Endodermal cell (in vitro differentiated cells): ENCODE measurements around the gene SOD3. TPM values are rescaled to one million over a fixed set of nuclear protein-coding genes. Genes with fewer than 3 reads are reported as not detected.

Experiments
- DNase-seq: peaks from one replicate; pipeline ENCODE4 v3.0.0-alpha.2; 2017
- H3K27ac ChIP-seq: 2 replicates; pipeline ENCODE4 v1.5.1; 2013; ENCODE audit warnings: mild to moderate bottlenecking, low read depth, low read length, moderate library complexity
- H3K27me3 ChIP-seq: 2 replicates; pipeline ENCODE4 v1.6.1; 2013; ENCODE audit warnings: mild to moderate bottlenecking, low read length, moderate library complexity; ENCODE audit not compliant: insufficient read depth, control insufficient read depth, poor library complexity, severe bottlenecking
- H3K36me3 ChIP-seq: 2 replicates; pipeline ENCODE4 v1.7.0; 2013; ENCODE audit warnings: mild to moderate bottlenecking, low read length, moderate library complexity; ENCODE audit not compliant: control insufficient read depth, insufficient read depth
- H3K4me1 ChIP-seq: one replicate; pipeline ENCODE4 v1.7.0; 2013; ENCODE audit warnings: low read length; ENCODE audit not compliant: control insufficient read depth, insufficient read depth
- H3K4me3 ChIP-seq: 2 replicates; pipeline ENCODE4 v1.5.1; 2013; ENCODE audit warnings: mild to moderate bottlenecking, low read length, moderate library complexity
- H3K9ac ChIP-seq: 2 replicates; pipeline ENCODE4 v1.6.1; 2013; ENCODE audit warnings: mild to moderate bottlenecking, low read length, moderate library complexity; ENCODE audit not compliant: poor library complexity, severe bottlenecking; ENCODE audit errors: extremely low read depth
- H3K9me3 ChIP-seq: 2 replicates; pipeline ENCODE4 v1.6.1; 2013; ENCODE audit warnings: mild to moderate bottlenecking, low read length, moderate library complexity; ENCODE audit not compliant: control insufficient read depth
- H3K27ac Mint-ChIP-seq: 2 replicates; pipeline ENCODE4 v1.8.0; 2020; ENCODE audit warnings: mixed read lengths
- H3K27me3 Mint-ChIP-seq: 2 replicates; pipeline ENCODE4 v1.8.0; 2021; ENCODE audit warnings: mild to moderate bottlenecking, mixed read lengths; ENCODE audit not compliant: insufficient read depth
- H3K36me3 Mint-ChIP-seq: 2 replicates; pipeline ENCODE4 v1.8.0; 2020; ENCODE audit warnings: low read depth, mixed read lengths
- H3K4me1 Mint-ChIP-seq: 2 replicates; pipeline ENCODE4 v1.8.0; 2020; ENCODE audit warnings: mixed read lengths
- H3K4me3 Mint-ChIP-seq: 2 replicates; pipeline ENCODE4 v1.8.0; 2020; ENCODE audit warnings: mild to moderate bottlenecking, moderate library complexity, mixed read lengths
- H3K9me3 Mint-ChIP-seq: 2 replicates; pipeline ENCODE4 v1.8.0; 2020; ENCODE audit warnings: mild to moderate bottlenecking, mixed read lengths
- WGBS, 2 experiments: methylation state at CpG; one replicate each; pipeline versions ENCODE4 v1.1.5 to v1.1.7; 2013; ENCODE audit warnings: missing lambda C conversion rate in 2 of 2, mixed read lengths in 1 of 2; ENCODE audit not compliant: insufficient coverage in 1 of 2, insufficient read length in 1 of 2; 5-methylcytosine and 5-hydroxymethylcytosine counted together
- total RNA-seq, 2 donors: library from RNA; stranded (reverse); fragmentation: NEBNext Ultra II Directional in 1 of 2; extraction: Animal tissue kit (Norgen Biotek cat#: 25700) in 1 of 2; gene quantifications; 2 replicates in 1 of 2; 3 replicates in 1 of 2; pipeline ENCODE4 v1.2.1, GENCODE V29; 2021
- TF ChIP-seq, protein P1 (sequence below): fragments of 200-600 bp; sonication (generic); conservative IDR thresholded peaks from 2 replicates; pipeline ENCODE4 v1.5.0; 2021; ENCODE audit warnings: antibody characterized with exemption, mild to moderate bottlenecking

The SOD3 gene
- total RNA-seq, 2 donors from 2014 or later, result 5.7 to 8.7 TPM

- H3K4me1 Mint-ChIP-seq, result no peaks in the 10 kb centered on the region
- H3K27me3 ChIP-seq, result no peaks in the 10 kb centered on the region
- TF ChIP-seq, protein P1, sequence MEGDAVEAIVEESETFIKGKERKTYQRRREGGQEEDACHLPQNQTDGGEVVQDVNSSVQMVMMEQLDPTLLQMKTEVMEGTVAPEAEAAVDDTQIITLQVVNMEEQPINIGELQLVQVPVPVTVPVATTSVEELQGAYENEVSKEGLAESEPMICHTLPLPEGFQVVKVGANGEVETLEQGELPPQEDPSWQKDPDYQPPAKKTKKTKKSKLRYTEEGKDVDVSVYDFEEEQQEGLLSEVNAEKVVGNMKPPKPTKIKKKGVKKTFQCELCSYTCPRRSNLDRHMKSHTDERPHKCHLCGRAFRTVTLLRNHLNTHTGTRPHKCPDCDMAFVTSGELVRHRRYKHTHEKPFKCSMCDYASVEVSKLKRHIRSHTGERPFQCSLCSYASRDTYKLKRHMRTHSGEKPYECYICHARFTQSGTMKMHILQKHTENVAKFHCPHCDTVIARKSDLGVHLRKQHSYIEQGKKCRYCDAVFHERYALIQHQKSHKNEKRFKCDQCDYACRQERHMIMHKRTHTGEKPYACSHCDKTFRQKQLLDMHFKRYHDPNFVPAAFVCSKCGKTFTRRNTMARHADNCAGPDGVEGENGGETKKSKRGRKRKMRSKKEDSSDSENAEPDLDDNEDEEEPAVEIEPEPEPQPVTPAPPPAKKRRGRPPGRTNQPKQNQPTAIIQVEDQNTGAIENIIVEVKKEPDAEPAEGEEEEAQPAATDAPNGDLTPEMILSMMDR, result no peak
- H3K36me3 ChIP-seq, result no peaks in the 10 kb centered on the region
- H3K36me3 Mint-ChIP-seq, result no peaks in the 10 kb centered on the region
- no peak overlapping the region for H3K27ac ChIP-seq
- WGBS, 2 experiments, result 87 to 100% methylated on average over 2 to 4 of the region's 4 CpGs
- H3K9me3 ChIP-seq, result no peaks in the 10 kb centered on the region
- no peaks in the 10 kb centered on the region for H3K9me3 Mint-ChIP-seq
- DNase-seq, result no peak
- no peaks in the 10 kb centered on the region for H3K4me1 ChIP-seq
- no peak overlapping the region for H3K4me3 ChIP-seq
- no peak overlapping the region for H3K9ac ChIP-seq
- H3K27me3 Mint-ChIP-seq, result no peaks in the 10 kb centered on the region
- H3K4me3 Mint-ChIP-seq, result no peak overlapping the region
- no peak overlapping the region for H3K27ac Mint-ChIP-seq
Measured at GRCh38 chr4:24835696-24836095, 40.3 kb downstream of the SOD3 start.

DNA sequence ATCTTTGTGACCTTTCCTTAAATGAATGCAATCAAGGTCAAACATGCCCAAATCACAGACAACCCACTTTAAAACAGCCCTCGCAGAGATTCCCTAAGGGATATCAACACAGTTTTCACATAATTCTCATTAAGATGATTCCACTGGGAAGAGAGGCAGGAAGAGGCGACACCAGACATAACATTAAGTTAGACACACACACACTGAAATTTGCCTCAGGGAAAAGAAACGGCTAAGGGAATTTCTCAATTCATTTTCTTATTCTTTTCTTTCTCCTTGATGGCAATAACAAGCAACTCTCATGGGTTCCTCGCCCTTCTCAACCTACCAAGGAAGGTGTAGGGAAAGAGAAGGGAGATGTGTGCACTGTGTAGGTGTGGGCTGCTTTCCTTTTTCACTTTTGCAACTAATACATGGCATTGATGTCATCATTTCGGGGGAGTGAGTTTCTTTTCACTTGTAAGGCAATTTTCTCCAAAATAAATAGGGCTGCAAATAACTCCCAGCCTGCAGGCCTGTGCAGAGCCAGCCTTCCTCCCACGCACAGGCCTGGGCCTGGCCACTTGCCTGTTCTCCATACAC is 41.4 kb downstream of the SOD3 start:
- no peak for DNase-seq
- Mint-ChIP-seq H3K36me3 (no peaks in the 10 kb centered on the region), H3K9me3 (no peaks in the 10 kb centered on the region), H3K27me3 (no peaks in the 10 kb centered on the region), H3K4me1 (no peaks in the 10 kb centered on the region), H3K27ac (no peak overlapping the region), H3K4me3 (no peak overlapping the region)
- Histone ChIP-seq H3K9ac (no peak overlapping the region), H3K36me3 (no peaks in the 10 kb centered on the region), H3K9me3 (no peaks in the 10 kb centered on the region), H3K4me1 (no peaks in the 10 kb centered on the region), H3K27ac (no peak overlapping the region), H3K27me3 (no peaks in the 10 kb centered on the region), H3K4me3 (no peak overlapping the region)
- WGBS, 2 experiments, result 90 to 93% methylated on average over 3 to 6 of the region's 6 CpGs
- TF ChIP-seq, protein P1, result no peak

DNA sequence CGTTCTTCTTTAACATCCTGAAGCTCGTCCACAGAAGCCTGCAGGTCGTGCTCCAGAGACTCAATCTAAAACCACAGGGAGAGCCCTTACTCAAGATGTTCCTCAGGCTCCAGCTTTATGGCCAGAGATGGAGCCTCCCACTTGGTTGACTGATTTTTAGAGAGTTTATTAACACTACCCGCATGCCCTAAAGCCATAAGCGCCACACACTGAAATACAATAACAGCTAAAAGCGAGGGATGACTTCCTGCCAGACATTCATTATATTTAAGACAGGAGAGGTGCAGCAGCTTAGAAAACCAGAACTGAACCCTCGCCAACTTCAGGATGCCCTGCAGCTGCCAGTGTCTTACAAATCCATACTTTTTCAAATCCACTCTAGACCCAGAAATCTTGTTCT is 42.0 kb downstream of the SOD3 start:
- Histone ChIP-seq H3K9me3 (no peaks in the 10 kb centered on the region), H3K36me3 (no peaks in the 10 kb centered on the region), H3K4me1 (no peaks in the 10 kb centered on the region), H3K9ac (no peak overlapping the region), H3K27me3 (no peaks in the 10 kb centered on the region), H3K27ac (no peak overlapping the region), H3K4me3 (no peak overlapping the region)
- H3K4me3 Mint-ChIP-seq, result no peak overlapping the region
- TF ChIP-seq, protein P1, result no peak
- H3K9me3 Mint-ChIP-seq, result no peaks in the 10 kb centered on the region
- no peaks in the 10 kb centered on the region for H3K27me3 Mint-ChIP-seq
- H3K36me3 Mint-ChIP-seq, result no peaks in the 10 kb centered on the region
- WGBS, 2 experiments, result 92 to 93% methylated on average over 2 to 7 of the region's 7 CpGs
- no peak overlapping the region for H3K27ac Mint-ChIP-seq
- DNase-seq, result no peak
- H3K4me1 Mint-ChIP-seq, result no peaks in the 10 kb centered on the region
